ENCODE measurements around the gene PUS10.

DNA sequence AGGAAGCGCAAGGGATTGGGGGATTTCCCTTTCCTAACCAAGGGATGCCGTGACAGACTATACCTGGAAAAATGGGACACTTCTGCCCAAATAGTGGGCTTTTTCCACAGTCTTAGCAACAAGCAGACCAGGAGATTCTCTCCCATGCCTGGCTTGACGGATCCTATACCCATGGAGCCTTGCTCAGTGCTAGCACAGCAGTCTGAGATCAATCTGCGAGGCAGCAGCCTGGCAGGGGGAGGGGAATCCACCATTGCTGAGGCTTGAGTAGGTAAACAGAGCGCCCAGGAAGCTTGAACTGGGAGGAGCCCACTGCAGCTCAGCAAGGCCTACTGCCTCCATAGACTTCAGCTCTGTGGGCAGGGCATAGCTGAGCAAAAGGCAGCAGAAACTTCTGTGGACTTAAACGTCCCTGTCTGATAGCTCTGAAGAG lies 3.2 kb upstream of the PUS10 start:
- TF ChIP-seq CTCF (conservative IDR thresholded peaks at IDR 0.05; ENCODE audit: low read depth in 2 of 2) (no peak), STAT1 (IDR thresholded peaks at IDR 0.05; ENCODE audit: unreplicated experiment) (no peak), EZH2phosphoT487 (IDR thresholded peaks at IDR 0.05; ENCODE audit: unreplicated experiment) (no peak), POLR2AphosphoS5 (IDR thresholded peaks at IDR 0.05; ENCODE audit: low read depth) (no peak), REST (IDR thresholded peaks at IDR 0.05; ENCODE audit: unreplicated experiment) (no peak), EZH2 (IDR thresholded peaks at IDR 0.05; ENCODE audit: low read depth, unreplicated experiment) (no peak), ZNF331 (CRISPR knock-in tag; IDR thresholded peaks at IDR 0.05; ENCODE audit: low read depth) (no peak)
